Heart left ventricle (tissue), 13 donors: ENCODE data around the gene NUP62.

Experiments
- CTCF ChIP-seq, 12 donors: fragments of 200-600 bp; sonication (generic) in 4 of 12; IDR thresholded peaks; one replicate each; pipeline versions ENCODE4 v1.5.0 to v1.8.0; 2018 to 2022; ENCODE audit warnings: antibody characterized with exemption in 12 of 12, mild to moderate bottlenecking in 5 of 12
- POLR2A ChIP-seq, 2 donors: fragments of 450-650 bp; IDR thresholded peaks; one replicate each; pipeline ENCODE4 v1.6.1; 2017; ENCODE audit warnings: antibody characterized with exemption in 2 of 2, mild to moderate bottlenecking in 2 of 2, moderate library complexity in 2 of 2
- donor health status: ischemic (EF 13 %, LVEDD 7.1; RV severe dilation, severe dysfunction).
- donor health status: DM: no; HTN: yes; CAD: no.
- donor health status: DM: no; HTN: no; CAD: no.
- donor health status: ischemic (EF 25% LVEDD 6.9; RV normal size, moderate dysfunction).
- donor health status: ischemic (EF 25% LVEDD 5.7; RV mildly dilated, moderate dysfunction).
- donor health status: ischemic (EF 35%, LVEDD 5.7; RV mildly dilated, moderate dysfunction).
- donor health status: nonischemic (EF 11% LVEDD 7.7; RV severe dilation, severe dysfunction).
- donor health status: DM: yes; HTN: yes; CAD: no.
- donor health status: PGD.
- donor health status: ischemic (EF 29% LVEDD 5.4; RV normal size, mild dysfunction).
- donor health status: nonischemic (EF 23%, LVEDD 6.1; RV moderate dilation, normal function).

GRCh38 chr19:49873129-49873521 is 56.2 kb downstream of the NUP62 start:
- no peak for TF ChIP-seq CTCF (IDR thresholded peaks at IDR 0.05)
- no peak for TF ChIP-seq POLR2A (IDR thresholded peaks at IDR 0.05)
